GM12872 (cell line): Measurements from ENCODE around the gene SMOC2.

Source experiments
- TF ChIP-seq, protein P1 (sequence below): IDR thresholded peaks from 3 replicates; pipeline ENCODE4 v1.5.1; 2011; ENCODE audit warnings: low read depth, mild to moderate bottlenecking, low read length, moderate library complexity; ENCODE audit not compliant: insufficient read depth

SMOC2 gene

DNA sequence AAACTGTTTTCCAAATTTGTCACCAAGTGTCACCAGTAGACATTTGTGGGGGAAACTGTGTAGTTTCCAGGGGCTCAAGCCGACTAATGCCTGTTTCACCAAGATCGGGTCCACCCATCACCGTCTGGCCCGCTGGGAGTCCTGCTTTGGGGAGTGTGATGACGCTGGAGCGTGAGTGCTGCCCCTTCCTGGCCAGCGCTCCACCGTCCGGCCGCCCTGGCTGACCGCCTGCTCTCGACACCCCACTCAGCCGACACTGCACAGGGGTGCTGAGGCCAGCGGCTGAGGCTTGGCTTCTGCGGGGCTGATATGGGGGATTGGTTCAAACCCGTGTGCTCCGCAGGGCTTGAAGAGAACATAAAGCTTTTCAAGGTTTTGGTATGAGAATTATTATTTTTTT lies 160.1 kb downstream of the SMOC2 start:
- TF ChIP-seq, protein P1, sequence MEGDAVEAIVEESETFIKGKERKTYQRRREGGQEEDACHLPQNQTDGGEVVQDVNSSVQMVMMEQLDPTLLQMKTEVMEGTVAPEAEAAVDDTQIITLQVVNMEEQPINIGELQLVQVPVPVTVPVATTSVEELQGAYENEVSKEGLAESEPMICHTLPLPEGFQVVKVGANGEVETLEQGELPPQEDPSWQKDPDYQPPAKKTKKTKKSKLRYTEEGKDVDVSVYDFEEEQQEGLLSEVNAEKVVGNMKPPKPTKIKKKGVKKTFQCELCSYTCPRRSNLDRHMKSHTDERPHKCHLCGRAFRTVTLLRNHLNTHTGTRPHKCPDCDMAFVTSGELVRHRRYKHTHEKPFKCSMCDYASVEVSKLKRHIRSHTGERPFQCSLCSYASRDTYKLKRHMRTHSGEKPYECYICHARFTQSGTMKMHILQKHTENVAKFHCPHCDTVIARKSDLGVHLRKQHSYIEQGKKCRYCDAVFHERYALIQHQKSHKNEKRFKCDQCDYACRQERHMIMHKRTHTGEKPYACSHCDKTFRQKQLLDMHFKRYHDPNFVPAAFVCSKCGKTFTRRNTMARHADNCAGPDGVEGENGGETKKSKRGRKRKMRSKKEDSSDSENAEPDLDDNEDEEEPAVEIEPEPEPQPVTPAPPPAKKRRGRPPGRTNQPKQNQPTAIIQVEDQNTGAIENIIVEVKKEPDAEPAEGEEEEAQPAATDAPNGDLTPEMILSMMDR, result no peak

DNA sequence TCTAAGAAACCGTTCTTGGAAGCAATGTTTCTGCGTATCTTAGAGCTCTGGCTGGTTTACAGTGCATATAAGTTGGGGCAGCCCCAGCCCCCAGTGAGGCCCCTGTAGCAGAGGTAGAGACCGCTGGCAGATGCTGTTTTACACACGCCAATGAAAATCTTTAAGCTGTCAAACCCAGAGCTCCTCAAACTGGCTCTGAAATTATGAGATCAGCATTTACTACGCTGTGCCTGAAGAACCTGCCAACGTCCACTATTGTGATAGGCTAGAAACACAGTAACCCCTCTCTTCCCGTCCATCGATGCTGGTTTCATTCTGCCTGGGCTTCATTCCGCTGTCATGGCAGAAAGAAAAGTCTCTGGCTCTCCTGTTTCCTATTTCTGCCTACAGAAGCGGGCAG lies 160.6 kb downstream of the SMOC2 start:
- TF ChIP-seq, protein P1, result no peak

DNA sequence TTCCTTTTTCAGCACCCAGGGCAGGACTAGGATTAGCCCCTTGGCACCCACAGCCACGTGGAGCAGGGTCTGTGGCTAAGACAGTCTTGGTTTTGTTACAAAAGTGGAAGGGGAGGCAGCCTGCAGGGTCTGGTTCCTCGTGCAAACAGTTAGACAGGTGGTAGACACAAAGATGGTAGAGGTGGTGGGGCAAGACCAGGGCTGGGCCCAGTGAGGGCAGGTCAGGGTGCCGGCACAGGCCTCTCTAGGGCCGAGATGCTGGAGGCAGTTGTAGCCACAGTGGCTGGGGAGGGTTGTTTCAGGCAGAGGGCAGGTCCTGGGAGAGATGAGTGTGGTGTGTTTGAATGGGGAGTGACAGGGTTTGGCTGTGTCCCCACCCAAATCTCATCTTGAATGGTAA lies 161.6 kb downstream of the SMOC2 start:
- TF ChIP-seq, protein P1, result no peak

DNA sequence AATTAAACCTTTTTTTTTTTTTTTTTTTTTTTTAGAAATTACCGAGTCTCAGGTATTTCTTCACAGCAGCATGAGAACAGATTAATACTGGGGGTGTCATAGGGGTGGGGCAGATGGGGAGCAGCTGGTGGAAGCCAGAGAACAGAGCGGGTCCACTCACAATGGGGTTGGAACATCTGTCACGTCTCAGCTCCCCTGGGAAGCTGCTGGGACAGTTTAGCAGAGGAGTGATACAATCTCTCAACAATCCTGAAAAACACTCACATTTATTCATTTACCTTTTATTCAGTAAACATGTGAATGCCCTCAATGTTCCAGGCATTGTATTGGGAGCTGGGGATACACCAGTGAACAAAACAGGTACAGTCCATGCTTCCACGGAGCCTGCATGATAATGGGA lies 162.2 kb downstream of the SMOC2 start:
- TF ChIP-seq, protein P1, result no peak

DNA sequence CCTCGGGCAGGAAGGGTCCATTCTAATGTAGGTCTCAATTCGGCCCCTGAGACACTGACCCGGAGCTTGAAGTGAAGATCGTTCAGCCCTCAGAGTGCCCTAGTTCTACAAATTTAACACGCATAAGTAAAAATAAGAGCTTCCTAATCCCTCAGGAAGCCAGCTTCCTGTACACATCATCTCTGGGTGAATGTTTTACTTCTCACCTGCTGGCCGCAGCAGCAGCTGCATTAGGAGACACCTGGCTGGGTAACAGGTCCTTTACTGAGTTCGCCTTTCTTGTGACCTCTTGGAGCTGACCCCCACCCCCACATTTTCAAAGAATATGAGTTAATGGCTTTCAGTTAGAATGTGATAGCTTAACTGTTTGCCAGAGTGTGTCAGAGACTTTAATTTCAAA lies 165.0 kb downstream of the SMOC2 start:
- TF ChIP-seq, protein P1, result no peak

DNA sequence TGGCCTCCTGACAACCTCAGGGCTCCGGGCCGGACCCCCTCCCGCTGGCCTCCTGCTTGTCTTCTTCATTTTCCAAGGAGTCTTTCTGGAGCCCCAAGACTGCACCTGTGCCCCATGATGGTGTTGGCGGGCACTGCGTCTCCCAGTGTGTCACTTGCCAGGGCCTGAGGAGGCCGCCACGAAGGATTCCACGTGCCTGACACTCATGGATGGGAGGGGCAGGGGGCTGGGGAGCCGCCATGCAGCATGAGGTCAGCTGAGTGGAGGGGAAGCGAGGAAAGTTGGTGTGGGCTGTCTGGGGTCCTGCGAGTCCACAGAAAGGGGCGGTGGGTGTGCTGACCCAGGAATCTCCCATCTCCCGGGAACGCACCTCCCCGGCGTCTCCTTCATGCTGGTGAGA lies 165.7 kb downstream of the SMOC2 start:
- TF ChIP-seq, protein P1, result no peak

DNA sequence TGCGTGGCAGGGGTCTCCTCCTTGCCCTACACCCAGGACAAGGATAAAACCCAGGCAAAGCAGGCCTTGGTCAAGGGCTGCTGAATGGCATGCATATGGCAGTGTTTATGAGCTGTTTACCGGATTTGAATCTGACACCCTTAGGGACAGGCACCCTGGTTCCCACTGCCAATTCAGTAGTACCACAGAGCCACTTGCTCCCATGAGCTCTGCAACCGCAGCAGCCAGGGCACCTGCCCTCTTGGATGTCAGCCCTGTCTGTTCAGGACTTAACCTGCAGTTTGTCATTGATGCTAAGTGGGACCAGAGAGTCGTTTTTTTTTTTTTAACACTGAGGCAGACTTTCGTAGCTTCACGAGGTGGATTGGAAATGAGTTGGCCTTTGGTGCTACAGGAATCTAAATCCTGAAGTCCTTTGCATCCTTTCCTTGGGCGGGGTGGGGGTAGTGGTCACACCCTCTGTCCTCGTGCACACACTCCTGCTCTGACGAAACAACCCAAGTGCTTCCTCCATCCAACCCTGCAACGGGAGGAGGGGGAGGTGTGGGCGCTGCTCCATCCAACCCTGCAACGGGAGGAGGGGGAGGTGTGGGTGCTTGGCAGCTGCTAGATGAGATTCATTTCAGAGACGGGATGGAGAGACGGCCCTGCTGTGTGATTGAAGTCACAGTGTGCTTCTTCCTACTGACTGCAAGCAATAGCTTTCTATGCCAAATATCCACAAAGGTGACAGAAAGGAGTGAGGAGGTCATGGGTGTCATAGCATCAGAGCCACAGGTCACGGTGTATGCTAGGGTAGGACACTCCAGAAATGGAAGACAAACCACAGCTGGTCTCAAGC lies 166.5 kb downstream of the SMOC2 start:
- TF ChIP-seq, protein P1, result no peak
